ENCODE data around the gene CAT.

GRCh38 chr11:34437224-34438125 lies 1.3 kb upstream of the CAT start:
- TF ChIP-seq CTCF (IDR thresholded peaks at IDR 0.05) (no peak), POLR2A (IDR thresholded peaks at IDR 0.05) (no peak)

All from vagina (tissue), 2 donors.